DND-41 (cell line): ENCODE data around the gene EHF.

Experiments
- CTCF ChIP-seq: IDR thresholded peaks from 2 replicates; pipeline ENCODE4 v1.5.1; 2012; ENCODE audit warnings: borderline replicate concordance, low read length, moderate library complexity, mild to moderate bottlenecking; ENCODE audit not compliant: poor library complexity, severe bottlenecking; ENCODE audit errors: extremely low read depth
- EZH2 ChIP-seq: IDR thresholded peaks from 3 replicates; pipeline ENCODE4 v1.6.1; 2012; ENCODE audit warnings: borderline replicate concordance, low read depth, mild to moderate bottlenecking, moderate library complexity, low read length, inconsistent platforms; ENCODE audit not compliant: severe bottlenecking

GRCh38 chr11:34623463-34623862 is 2.6 kb downstream of the EHF start:
- no peak for TF ChIP-seq CTCF
- TF ChIP-seq EZH2: no peak
